GM12865 (cell line): Measurements from ENCODE around the gene ITPRID1.

ENCODE experiments used
- DNase-seq: peaks from one replicate; pipeline ENCODE4 v3.0.0; 2010; ENCODE audit warnings: low read depth
- H3K4me3 ChIP-seq: 2 replicates; pipeline ENCODE4 v1.5.1; 2011; ENCODE audit warnings: mild to moderate bottlenecking, low read depth, low read length, control low read depth
- TF ChIP-seq, protein P1 (sequence below): IDR thresholded peaks from 2 replicates; pipeline ENCODE4 v1.5.1; 2011; ENCODE audit warnings: low read length, control low read depth, low read depth, inconsistent platforms; ENCODE audit not compliant: insufficient read depth; ENCODE audit errors: missing control alignments

The ITPRID1 gene

GRCh38 chr7:31664890-31665289 is 151.0 kb downstream of the ITPRID1 start:
- TF ChIP-seq, protein P1, sequence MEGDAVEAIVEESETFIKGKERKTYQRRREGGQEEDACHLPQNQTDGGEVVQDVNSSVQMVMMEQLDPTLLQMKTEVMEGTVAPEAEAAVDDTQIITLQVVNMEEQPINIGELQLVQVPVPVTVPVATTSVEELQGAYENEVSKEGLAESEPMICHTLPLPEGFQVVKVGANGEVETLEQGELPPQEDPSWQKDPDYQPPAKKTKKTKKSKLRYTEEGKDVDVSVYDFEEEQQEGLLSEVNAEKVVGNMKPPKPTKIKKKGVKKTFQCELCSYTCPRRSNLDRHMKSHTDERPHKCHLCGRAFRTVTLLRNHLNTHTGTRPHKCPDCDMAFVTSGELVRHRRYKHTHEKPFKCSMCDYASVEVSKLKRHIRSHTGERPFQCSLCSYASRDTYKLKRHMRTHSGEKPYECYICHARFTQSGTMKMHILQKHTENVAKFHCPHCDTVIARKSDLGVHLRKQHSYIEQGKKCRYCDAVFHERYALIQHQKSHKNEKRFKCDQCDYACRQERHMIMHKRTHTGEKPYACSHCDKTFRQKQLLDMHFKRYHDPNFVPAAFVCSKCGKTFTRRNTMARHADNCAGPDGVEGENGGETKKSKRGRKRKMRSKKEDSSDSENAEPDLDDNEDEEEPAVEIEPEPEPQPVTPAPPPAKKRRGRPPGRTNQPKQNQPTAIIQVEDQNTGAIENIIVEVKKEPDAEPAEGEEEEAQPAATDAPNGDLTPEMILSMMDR, result no peak
- no peak for DNase-seq
- no peak overlapping the region for H3K4me3 ChIP-seq

- no peak overlapping the region for H3K4me3 ChIP-seq
- no peak for DNase-seq
- TF ChIP-seq, protein P1, result no peak
Observed at GRCh38 chr7:31665546-31665945, 151.7 kb downstream of the ITPRID1 start.

- DNase-seq, result no peak
- TF ChIP-seq, protein P1, result no peak
- H3K4me3 ChIP-seq, result no peak overlapping the region
Observed at GRCh38 chr7:31669461-31669860, 155.6 kb downstream of the ITPRID1 start.

GRCh38 chr7:31679574-31680305 is 165.8 kb downstream of the ITPRID1 start:
- no peak for DNase-seq
- H3K4me3 ChIP-seq, result no peak overlapping the region
- TF ChIP-seq, protein P1, result no peak

DNA sequence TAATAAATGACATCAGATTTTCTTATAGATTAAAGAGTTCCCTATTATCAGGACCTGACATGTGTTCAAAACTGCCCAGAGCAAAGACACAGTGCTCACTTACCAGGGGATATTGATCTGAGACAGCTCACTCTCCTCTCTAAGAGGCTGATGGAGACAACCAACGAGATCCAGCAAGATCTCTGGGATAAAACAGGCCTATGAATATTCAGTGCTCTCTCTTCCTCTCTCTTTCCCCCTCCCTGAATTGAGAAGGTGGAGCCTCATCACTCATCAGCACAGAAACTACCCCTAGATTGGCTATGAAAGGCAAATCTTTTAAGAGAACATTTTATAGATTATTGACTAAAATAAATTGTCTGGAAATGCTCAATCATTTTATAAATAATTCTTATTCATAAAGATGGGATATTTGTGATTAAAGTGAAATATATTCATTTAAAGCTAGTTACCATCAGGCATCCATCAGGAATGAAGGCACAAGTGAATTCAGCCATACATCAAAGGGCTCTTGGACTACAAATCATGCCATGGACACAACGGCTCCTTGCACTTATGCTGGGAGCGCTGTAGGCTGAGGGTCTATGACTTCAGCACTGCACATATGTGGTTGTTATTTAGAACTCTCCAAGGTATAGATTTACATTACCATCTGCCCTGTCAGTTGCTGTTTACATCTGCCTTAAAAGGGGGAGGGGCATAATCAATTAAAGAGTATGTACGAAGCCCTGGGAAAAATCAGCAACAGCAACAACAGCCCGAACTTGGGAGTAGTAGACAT is 169.7 kb downstream of the ITPRID1 start:
- DNase-seq, result no peak
- no peak overlapping the region for H3K4me3 ChIP-seq
- TF ChIP-seq, protein P1, result no peak

- no peak for DNase-seq
- TF ChIP-seq, protein P1, result no peak
- no peak within 1 kb of the TSS for H3K4me3 ChIP-seq
Observed at GRCh38 chr7:31687024-31687748, 173.3 kb downstream of the ITPRID1 start, which contains the start of gene PPP1R17. TSS of gene PPP1R17 (plus strand) at chr7:31687215. CDS start at chr7:31692442, 5,227 bp downstream.
